Hepatic stellate cell (primary cell): ENCODE results near the gene TMX3.

Experiments used
- DNase-seq: peaks from one replicate; pipeline ENCODE4 v3.0.0; 2011; ENCODE audit warnings: low spot score

Gene TMX3

DNA sequence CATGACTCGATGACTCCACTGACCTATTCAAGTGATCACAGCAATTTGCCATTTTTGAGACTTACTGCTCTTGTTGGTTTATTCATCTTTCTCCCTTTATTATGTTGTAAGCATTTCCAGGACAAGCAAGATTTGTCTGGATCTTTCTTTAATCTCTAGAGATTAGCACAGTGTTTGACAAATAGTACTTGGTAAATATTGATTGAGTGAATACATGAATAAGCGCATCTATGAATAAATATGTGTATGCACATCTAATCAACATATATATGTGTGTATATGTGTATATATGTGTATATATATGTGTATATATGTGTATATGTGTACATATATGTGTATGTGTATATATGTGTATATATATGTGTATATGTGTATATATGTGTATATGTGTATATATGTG lies 7.3 kb downstream of the TMX3 start:
- DNase-seq = no peak

DNA sequence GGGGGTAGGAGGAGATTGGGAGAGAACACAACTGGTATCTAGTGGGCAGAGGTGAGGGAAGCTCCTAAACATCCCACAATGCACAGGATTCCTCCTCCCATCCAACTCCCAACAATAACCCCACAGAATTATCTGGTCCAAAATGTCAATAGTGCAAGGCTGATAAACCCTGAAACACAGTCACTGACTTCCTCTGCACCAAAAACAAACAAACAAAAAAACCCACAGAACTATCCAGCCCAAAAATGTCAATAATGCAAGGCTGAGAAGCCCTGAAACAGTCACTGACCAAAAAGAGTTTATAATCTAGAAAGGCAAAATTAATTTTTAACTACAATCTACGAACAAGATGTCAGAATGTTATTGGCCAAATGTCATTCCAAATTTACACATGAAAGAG lies 9.8 kb downstream of the TMX3 start:
- no peak for DNase-seq

DNA sequence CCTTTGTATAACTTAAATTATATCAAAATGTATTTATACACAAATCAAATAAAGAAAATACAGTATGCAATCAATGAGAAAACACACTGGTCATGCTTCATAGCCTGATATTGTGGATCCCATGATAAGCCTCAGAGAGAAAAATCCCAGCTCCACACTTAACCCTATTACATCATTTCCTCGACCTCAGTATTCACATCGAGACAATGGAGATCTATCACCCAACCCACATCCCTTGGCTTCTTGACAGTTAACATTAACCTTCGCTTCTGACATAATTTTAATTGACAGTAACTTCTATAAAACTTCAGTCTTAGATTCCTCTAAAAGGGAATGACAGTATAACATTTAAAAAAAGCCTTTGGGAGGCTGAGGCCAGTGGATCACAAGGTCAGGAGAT lies 11.6 kb downstream of the TMX3 start:
- DNase-seq = no peak

DNA sequence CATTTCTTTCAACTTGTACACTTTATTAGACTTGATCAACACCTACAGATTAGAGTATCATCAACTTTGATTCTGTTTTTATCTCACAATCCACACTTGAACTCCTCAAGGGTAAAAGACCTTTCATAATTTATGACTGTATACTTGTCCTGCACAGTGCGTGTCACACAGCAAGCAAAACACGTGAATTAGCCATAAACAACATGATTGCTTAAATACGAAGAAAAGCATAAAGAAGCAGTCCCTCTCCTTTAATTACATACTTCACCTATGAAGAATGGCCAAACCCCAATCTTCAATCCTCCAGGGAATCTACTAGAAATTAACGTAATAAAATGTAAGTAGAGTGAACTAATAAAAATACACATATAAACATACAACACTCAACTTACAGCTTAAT lies 13.6 kb downstream of the TMX3 start:
- DNase-seq = no peak

DNA sequence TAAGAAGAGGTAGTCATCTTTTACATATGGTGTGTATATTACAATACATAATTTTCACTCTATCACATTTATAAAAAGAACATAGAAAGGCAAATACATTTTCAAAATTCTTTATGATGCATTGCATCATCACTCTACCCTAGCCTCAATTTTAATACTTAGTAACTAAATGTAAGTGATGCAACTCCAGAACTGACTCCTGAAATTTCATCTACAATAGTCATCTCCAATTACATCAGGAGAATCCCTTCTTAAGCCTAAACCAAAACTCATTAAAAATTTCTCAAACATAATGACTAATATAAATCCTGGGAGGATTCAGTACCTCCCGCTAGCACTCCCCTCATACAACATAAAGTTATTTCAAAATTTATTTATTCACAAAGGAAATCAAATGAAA lies 15.9 kb downstream of the TMX3 start:
- DNase-seq = no peak

DNA sequence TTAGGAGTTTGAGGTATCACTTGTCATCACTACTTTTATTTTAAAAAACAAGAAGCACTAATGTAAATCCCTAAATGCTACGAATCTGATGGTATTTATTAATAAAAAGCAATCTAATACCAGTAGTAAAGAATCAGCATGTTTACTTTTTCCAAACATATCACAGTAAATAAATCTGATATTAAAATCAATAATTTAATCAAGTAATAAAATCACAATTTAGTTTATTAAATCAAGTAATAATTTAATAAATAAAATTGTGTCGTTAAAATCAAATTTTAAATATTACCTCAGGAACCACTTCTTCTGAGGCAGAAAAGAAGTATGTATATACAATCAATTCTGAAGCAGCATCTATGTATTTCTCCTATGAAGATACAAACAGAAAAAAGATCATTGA lies 18.0 kb downstream of the TMX3 start:
- DNase-seq = no peak

DNA sequence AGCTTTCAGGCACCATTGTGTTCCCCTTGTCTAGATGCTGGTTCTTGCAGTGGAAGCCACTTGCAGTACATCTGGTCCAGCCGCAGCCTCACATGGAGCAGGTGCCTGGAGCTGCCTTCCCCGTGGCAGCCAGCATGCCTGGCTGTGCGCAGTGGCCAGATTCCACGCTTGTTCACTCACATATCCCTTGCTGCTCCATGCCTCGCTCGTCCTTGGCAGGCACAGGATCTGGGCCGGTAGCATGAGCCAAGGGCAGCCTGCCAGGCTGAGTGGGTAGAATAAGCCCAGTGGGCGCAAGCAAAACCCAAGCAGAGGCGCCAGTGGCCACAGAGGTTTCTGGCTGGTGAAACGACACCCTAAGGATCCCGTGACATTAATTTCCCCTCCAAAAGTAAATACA lies 20.6 kb downstream of the TMX3 start:
- DNase-seq = no peak

DNA sequence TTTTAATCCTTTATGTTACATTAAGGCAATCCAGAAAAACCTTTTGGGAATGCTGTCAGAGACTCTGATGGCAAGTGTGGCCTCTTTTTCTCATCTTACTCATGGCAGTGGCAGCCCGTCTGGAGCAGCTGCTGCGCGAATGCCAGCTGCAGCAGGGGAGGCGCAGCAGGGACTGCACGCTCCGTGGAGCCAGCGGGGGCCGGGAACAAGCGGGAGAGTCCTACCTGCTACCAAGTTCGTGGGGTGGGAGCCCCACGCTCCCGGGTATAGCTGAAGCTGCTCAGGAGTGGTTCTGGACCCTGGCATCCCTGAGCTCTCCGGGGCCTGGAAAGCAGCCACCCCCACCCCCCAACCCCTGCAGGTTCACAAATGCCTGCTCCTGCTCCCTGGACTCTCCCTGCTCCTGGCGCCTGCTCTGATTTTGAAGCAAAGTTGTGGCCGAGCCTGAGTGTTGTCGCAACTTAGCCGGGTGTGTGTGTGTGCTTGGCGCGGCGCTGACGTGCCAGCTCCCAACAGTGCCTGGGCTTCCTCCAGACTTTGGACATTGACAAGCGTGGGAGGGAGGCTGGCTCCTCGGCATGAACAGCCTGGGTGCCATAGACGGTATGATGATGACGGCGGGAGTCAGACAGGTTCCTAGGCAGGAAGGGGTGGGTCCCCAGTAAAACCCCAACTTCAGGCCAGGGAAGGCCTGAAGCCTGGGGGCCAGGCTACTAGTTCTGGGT lies 21.7 kb downstream of the TMX3 start:
- no peak for DNase-seq

DNA sequence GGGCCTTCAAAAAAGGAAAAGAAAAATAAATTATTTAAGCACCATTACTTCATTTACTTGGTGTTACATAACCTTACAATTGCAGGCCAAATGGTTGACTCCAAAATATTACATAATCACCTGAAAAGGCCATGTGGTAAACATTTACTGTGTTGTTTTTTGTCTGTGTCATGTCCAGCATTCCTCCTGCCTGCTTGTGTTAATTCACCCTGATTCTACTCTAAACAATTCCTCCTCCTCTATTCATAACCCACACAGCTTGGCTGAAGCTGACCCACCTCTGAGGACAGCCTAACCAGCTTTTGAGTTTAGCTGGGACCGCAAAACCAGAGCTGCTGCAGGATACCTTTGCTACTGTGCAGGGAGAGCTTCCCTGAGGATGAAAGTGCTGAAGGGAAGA lies 35.4 kb downstream of the TMX3 start:
- DNase-seq = no peak

DNA sequence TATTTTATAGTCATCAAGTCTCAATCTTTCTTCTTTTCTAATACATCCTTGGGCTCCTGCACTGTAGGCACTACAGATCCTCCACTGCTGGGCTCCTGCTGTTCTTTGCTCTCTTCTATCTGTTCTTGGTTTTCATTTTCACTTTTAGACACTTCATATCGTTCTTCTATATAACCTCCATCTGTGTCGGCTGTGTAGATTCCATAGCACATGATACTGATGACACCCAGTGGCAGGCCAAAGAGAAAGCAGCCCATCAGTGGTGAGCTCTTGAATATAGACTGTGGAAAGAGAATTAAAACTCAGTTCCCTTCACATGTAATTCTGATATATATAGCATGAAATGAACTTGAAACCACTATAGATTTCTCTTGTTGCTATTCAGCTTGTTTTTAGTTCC lies 38.0 kb downstream of the TMX3 start:
- no peak for DNase-seq

DNA sequence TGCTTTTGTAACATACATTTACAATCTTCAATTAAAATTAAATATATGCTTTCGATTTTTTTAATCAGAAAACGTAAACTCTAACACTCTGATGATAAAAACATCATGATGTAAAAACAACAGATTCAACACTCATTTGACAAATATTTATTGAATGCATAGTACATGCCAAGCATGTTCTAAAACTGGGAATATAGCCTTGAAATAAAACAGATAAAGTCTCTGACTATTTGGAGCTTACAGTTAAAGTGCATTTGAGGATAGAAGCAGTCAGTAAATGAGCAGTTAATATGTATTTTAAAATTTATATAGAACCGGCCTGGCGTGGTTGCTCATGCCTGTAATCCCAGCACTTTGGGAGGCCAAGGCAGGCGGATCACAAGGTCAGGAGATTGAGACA lies 47.8 kb downstream of the TMX3 start:
- no peak for DNase-seq

DNA sequence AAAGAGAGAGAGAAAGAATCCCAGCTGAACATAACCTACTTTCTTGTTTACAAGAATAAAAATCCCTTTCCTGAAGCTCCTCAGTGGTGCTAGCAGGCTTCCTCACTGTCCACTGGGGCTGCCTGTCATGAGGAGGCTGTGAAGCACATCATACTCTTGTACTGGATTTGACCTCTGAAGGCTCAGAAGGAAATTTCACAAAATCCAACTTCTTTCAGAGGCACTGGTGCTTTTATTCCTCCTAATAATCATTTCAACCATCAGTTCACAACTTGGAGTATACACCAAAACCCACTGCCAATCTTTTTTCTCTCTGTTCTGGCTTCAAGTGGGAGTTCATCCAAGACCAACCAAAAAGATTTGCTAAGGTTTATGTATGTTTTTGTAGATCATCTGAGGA lies 48.5 kb downstream of the TMX3 start:
- no peak for DNase-seq

DNA sequence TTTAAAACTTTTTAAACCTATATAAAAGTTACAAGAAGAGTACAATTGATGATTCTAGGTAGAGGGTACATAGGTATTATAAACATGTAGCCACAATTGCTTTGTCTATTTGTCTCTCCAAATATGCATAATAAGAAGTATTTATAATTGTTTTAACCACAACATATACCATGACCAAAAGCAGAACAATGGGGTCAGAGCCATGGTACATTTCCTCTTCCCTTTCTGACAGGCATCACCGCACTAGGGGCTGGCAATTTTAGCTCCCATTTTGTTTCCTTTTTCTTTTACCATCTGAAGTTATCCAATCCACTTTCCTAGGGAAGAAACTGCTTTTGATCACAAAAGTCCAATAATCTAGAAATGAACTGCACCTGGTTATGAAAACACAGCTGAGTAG lies 49.3 kb downstream of the TMX3 start:
- no peak for DNase-seq

DNA sequence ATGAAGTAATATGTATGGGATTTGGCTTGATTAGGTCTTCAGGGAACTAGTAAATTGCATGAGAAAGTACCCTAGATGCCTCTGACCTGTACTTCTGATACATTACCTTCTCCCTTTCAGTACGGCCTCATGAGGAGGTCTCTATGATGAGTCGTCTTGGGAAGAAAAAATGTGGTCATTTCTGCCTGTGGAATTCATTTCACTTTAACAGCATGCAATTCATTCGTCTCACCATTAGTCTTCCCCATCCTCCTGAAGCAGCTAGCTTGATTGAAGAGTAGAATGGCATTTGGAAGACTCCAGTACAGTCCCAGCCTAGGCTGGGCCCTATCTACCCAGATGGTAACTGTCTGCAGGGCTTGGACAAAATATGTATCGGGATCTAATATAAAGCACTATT lies 52.2 kb downstream of the TMX3 start:
- DNase-seq = no peak

DNA sequence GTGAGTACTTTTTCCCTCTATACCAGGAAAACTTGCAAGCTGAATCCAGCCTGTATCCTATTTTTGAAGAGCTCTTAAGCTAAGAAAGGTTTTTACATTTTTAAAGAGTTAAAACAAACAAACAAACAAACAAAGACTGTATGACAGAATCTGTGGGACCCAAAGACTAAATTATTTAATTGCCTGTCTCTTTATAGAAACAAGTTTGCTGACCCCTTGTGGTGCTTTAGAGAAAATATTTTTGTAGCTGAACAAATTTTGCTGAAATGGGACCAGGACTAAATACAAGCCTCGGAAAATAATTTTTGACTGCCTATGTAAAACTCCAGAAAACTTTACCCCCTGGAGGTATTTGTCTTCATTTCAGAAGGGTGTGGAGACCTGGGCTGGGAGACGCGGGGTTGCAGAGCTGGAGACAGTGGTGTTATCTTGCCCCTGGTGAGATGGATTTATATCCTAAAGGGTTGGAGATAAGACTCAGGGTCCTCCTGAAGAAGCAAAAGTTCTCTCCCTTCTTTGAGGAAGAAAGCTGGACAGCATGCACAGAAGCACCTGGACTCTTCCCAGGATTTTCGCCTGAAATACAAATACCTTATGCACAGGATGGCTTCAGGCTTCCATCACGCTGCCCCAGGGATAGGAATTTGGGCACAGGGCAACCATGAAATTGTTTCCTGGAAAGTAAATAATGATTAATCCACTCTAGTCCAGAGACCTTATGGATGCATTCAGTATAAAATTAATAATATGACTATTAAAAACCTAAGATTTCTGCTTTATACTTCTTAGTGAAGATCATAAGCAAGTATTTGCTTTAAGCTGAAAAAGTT lies 54.3 kb downstream of the TMX3 start:
- DNase-seq = no peak

DNA sequence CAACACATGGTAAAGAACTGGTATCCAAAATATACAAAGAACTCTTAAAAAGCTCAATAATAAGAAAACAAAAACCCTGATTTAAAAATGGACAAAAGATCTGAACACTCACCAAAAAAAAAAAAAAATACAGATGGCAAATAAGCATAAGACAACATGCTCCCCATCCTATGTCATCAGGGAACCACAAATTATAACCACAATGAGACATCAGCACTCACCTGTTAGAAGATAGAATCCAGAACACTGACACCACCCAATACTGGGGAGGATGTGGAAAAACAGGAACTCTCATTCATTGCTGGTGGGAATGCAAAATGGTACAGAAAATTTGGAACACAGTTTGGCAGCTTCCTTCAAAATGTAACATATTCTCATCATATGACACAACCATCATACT lies 66.7 kb downstream of the TMX3 start:
- no peak for DNase-seq

DNA sequence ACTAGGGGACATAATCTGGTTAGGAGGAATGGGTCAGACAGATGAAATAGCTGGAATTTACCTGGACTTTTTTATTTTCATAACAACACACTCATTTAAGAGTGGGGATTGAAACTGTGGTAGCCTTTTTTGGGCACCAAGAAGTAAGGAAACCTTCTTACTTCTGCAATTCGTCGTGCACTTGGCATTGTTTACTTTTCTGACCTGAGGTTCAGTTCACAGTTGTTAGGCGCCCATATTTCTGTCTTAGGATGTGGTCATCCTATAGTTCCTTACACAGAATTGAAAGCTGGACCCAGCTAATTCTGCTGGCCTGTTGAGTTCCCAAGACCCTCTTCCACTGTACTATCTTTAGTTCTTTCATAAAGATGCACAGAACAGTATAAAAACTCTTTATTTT lies 72.9 kb downstream of the TMX3 start:
- DNase-seq = no peak

DNA sequence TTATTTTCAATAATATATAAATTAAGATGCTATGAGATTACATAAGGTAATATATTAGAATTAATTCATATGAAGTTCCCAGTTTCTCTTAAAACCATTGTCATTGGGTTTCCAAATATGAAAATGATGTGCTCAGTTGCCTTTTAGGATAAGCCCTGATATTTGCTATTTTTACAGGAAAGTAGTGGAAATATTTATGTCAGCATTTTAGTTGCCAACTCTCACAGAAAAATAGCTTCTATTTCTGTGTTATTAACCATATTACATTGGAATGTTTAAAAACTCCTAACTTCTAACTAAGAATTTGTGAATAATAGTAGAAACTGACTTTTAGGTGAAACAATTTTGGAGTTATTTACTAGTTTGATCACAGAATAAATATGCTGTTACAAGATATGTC lies 74.0 kb downstream of the TMX3 start:
- no peak for DNase-seq

DNA sequence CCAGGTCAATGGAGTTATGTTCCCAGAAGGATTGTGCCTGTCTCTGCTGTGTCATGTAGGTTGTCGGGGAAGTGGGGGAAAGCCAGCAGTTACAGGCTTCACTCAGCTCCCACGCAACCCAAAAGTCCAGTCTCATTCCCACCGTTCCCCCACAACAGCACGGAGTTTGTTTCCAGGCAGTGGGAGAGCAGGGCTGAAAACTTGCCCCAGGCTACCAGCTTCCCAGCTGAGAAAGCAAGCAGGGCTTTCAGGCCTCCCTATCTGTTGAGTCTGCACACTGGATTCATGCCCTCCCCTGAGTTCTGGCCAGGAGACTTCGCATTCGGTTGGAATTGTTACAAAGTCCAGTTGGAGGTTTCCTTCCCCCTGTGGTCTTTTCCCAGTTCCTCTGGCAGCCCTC lies 76.3 kb downstream of the TMX3 start:
- DNase-seq = no peak

DNA sequence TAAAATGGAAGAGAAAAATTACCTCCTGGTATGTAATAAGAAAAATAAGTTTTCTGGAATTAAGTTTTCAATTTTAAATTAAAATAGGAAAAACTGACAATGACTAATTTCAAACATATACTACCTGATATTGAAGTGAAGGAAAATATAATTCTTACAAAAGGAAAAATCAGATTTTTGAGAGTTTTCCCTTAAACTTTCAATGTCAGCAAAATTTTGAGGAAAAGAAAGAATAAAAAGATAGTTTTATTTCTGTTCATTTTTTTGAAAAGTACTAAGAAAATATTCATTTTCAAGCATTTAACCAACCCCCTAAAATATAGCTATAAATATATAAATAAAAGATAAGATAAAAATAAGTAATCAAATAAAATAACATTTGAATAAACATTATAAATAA lies 87.1 kb downstream of the TMX3 start:
- DNase-seq = no peak
